OCI-LY3 (cell line): ENCODE measurements around the gene WFS1.

Experiments
- H2AFZ ChIP-seq: fragments of 200-600, 300-600 bp; shearing (Covaris generic); 2 replicates; pipeline ENCODE4 v1.6.0; 2014; ENCODE audit warnings: antibody characterized with exemption, low read depth, low read length
- H3K27ac ChIP-seq: fragments of 200-600, 300-600 bp; sonication (generic); 2 replicates; pipeline ENCODE4 v1.5.1; 2014; ENCODE audit warnings: mild to moderate bottlenecking, low read length, moderate library complexity, mixed read lengths
- H3K27me3 ChIP-seq: fragments of 200-600, 300-600 bp; sonication (generic); 2 replicates; pipeline ENCODE4 v1.6.1; 2014; ENCODE audit warnings: low read depth, low read length, mixed read lengths
- H3K36me3 ChIP-seq: fragments of 200-600, 300-600 bp; sonication (generic); replicated peaks from 2 replicates; pipeline ENCODE3; 2014; ENCODE audit warnings: low read depth, low read length, mixed read lengths
- H3K4me1 ChIP-seq: fragments of 300-600, 200-600 bp; sonication (generic); 2 replicates; pipeline ENCODE4 v1.6.1; 2014; ENCODE audit warnings: low read length, mixed read lengths
- H3K4me2 ChIP-seq: fragments of 200-600, 300-600 bp; sonication (generic); 2 replicates; pipeline ENCODE4 v1.6.1; 2014; ENCODE audit warnings: low read length, mixed read lengths
- H3K4me3 ChIP-seq: fragments of 300-600, 200-600 bp; sonication (generic); 2 replicates; pipeline ENCODE4 v1.5.1; 2014; ENCODE audit warnings: antibody characterized with exemption, mild to moderate bottlenecking, low read length, moderate library complexity
- H3K79me2 ChIP-seq: fragments of 300-600, 200-600 bp; shearing (Covaris generic); 2 replicates; pipeline ENCODE4 v1.6.1; 2014; ENCODE audit warnings: mild to moderate bottlenecking, low read length, mixed read lengths
- H3K9ac ChIP-seq: fragments of 300-600, 200-600 bp; shearing (Covaris generic); 2 replicates; pipeline ENCODE4 v1.6.0; 2014; ENCODE audit warnings: mild to moderate bottlenecking, low read length, moderate library complexity
- H3K9me3 ChIP-seq: fragments of 200-600, 300-600 bp; shearing (Covaris generic); 2 replicates; pipeline ENCODE4 v1.6.1; 2014; ENCODE audit warnings: low read length, mixed read lengths; ENCODE audit not compliant: insufficient read depth
- H4K20me1 ChIP-seq: fragments of 200-600, 300-600 bp; sonication (generic); 2 replicates; pipeline ENCODE4 v1.6.1; 2016; ENCODE audit warnings: low read length, mixed read lengths; ENCODE audit not compliant: insufficient read depth
- EZH2phosphoT487 ChIP-seq: fragments of 200-600 bp; shearing (Covaris generic); IDR thresholded peaks from 2 replicates; pipeline ENCODE4 v1.6.1; 2018; ENCODE audit warnings: antibody characterized with exemption, mixed run types, low read depth
- TF ChIP-seq, protein P1 (sequence below): fragments of 200-600, 300-600 bp; sonication (generic); IDR thresholded peaks from 2 replicates; pipeline ENCODE4 v1.5.1; 2014; ENCODE audit warnings: antibody characterized with exemption, low read length, low read depth

WFS1 gene

DNA sequence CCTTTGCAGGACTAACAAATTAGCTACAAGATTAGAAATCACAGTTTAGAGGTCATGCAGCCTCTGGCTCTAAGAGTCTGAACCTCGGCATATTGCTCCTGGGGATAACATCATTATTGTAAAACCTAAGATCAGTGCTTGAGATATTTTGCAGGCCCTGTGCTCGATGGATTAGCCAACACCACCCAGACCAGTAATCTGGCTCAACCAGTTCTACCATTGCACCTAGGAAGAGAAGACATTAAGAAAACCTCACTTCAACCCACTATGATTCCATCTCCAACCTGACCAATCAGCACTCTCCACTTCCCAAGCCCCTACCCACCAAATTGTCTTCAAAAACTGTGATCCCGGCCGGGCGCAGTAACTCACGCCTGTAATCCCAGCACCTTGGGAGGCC, 43.6 kb downstream of the WFS1 start:
- Histone ChIP-seq H2AFZ (no peak overlapping the region), H3K4me3 (no peak overlapping the region), H3K4me2 (no peak overlapping the region), H3K36me3 (no peaks in the 10 kb centered on the region), H3K9me3 (no peaks in the 10 kb centered on the region), H4K20me1 (no peaks in the 10 kb centered on the region), H3K4me1 (no peaks in the 10 kb centered on the region), H3K9ac (no peak overlapping the region), H3K27me3 (no peaks in the 10 kb centered on the region), H3K27ac (no peak overlapping the region), H3K79me2 (no peaks in the 10 kb centered on the region)
- no peak for TF ChIP-seq EZH2phosphoT487
- TF ChIP-seq, protein P1, sequence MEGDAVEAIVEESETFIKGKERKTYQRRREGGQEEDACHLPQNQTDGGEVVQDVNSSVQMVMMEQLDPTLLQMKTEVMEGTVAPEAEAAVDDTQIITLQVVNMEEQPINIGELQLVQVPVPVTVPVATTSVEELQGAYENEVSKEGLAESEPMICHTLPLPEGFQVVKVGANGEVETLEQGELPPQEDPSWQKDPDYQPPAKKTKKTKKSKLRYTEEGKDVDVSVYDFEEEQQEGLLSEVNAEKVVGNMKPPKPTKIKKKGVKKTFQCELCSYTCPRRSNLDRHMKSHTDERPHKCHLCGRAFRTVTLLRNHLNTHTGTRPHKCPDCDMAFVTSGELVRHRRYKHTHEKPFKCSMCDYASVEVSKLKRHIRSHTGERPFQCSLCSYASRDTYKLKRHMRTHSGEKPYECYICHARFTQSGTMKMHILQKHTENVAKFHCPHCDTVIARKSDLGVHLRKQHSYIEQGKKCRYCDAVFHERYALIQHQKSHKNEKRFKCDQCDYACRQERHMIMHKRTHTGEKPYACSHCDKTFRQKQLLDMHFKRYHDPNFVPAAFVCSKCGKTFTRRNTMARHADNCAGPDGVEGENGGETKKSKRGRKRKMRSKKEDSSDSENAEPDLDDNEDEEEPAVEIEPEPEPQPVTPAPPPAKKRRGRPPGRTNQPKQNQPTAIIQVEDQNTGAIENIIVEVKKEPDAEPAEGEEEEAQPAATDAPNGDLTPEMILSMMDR, result no peak

DNA sequence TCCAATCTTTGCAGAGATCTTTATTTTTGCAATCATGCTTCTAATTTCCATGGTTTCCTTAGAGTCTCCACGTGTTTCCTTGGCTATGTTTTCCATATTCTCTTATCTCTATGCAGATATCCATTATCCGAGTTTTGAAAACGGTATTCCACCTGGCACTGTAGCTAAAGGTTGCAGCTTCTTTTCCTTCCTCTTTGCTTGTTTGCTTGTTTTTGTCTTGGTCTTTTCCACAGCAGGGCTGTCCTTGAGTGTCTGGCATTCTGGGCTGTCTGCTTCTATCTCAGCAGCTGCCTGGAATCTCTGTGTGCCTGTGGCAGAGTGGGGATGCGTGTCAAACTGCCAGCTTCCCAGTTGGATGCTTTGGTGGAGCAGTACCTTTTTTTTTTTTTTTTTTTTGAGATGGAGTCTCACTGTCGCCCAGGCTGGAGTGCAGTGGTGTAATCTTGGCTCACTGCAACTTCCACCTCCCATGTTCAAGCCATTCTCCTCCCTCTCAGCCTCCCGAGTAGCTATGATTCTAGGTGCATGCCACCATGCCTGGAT, 46.9 kb downstream of the WFS1 start:
- Histone ChIP-seq H3K4me1 (no peaks in the 10 kb centered on the region), H3K27ac (no peak overlapping the region), H4K20me1 (no peaks in the 10 kb centered on the region), H3K9me3 (no peaks in the 10 kb centered on the region), H3K79me2 (no peaks in the 10 kb centered on the region), H3K4me3 (no peak overlapping the region), H3K4me2 (no peak overlapping the region), H3K36me3 (no peaks in the 10 kb centered on the region), H3K9ac (no peak overlapping the region), H3K27me3 (peaks cover 8% of the 10 kb centered on the region; the same call in 1 of the 2 replicates), H2AFZ (no peak overlapping the region)
- TF ChIP-seq EZH2phosphoT487, result no peak
- TF ChIP-seq, protein P1, result no peak

DNA sequence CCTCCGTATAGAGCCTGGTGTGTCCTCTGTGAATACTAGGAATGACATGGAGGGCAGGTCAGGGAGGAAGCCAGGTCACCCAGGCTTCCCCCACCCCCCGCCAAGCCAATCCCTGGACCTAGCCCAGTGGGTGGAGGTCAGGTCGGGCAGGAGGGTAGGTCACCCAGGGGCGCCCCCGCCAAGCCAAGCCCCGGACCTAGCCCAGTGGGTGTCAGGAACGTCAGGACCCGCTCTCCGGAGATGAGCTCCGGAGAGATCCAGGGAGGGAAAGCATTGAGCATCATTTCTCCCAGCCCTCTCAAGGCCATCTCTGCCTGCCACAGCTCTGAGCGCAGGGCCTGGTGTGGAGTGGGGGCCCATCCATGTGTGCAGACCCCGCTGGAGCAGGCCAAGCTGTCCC, 48.6 kb downstream of the WFS1 start:
- H3K27ac ChIP-seq, result no peak overlapping the region
- H3K79me2 ChIP-seq, result no peaks in the 10 kb centered on the region
- H3K9ac ChIP-seq, result no peak overlapping the region
- TF ChIP-seq, protein P1, result no peak
- TF ChIP-seq EZH2phosphoT487, result no peak
- H4K20me1 ChIP-seq, result no peaks in the 10 kb centered on the region
- no peak overlapping the region for H3K4me2 ChIP-seq
- no peaks in the 10 kb centered on the region for H3K4me1 ChIP-seq
- no peaks in the 10 kb centered on the region for H3K9me3 ChIP-seq
- peaks cover 8% of the 10 kb centered on the region; the same call in 1 of the 2 replicates for H3K27me3 ChIP-seq
- no peak overlapping the region for H2AFZ ChIP-seq
- H3K36me3 ChIP-seq, result no peaks in the 10 kb centered on the region
- H3K4me3 ChIP-seq, result no peak overlapping the region

DNA sequence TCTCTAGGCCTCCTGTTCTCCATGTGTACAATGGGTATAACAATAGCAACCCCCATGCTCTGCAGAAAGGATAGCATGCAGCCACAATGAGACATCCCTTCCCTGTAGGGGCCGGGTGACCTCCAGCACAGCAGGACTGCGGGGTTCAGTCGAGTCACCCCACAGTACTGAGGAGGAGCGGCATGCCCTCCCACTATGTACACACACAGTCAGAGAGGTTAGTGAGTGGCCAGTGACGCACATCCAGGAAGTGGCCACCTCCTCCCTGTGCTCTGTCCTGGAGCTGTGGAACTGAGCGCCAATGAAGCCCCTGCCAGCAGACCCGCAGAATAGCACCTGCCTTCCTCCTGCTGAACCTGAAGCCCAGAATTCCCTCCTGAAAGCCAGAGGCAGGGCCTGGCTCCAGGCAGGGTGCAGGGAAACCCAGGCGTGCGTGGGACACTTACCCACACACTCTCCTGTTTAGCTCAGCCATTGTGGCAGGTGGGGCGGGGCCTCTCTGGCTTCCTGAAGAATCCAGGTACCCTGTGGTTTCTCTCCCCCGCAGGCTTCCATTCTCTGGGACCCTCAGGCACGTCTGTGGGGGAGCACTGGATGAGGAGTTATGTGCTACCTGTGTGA, 50.0 kb downstream of the WFS1 start:
- H3K36me3 ChIP-seq, result no peaks in the 10 kb centered on the region
- H3K4me3 ChIP-seq, result no peak overlapping the region
- no peaks in the 10 kb centered on the region for H3K4me1 ChIP-seq
- no peak overlapping the region for H3K27ac ChIP-seq
- no peaks in the 10 kb centered on the region for H3K9me3 ChIP-seq
- TF ChIP-seq, protein P1, result no peak
- TF ChIP-seq EZH2phosphoT487, result no peak
- no peak overlapping the region for H2AFZ ChIP-seq
- H4K20me1 ChIP-seq, result no peaks in the 10 kb centered on the region
- no peak overlapping the region for H3K9ac ChIP-seq
- H3K79me2 ChIP-seq, result no peaks in the 10 kb centered on the region
- no peak overlapping the region for H3K4me2 ChIP-seq
- peaks cover 8% of the 10 kb centered on the region; the same call in 1 of the 2 replicates for H3K27me3 ChIP-seq
